ENCODE data around the gene PAX5. TPM values are rescaled to one million over a fixed set of nuclear protein-coding genes. Genes with fewer than 3 reads are reported as not detected.

The PAX5 gene
- polyA plus RNA-seq, 1 of the 3 experiments (the other 2 are of a cell fraction) = 0.05 TPM

- TF ChIP-seq IRF3 (IDR thresholded peaks at IDR 0.05; ENCODE audit: low read depth, low read length) (no peak), NRF1 (IDR thresholded peaks at IDR 0.05; ENCODE audit: low read depth, low read length) (no peak)
Observed at GRCh38 chr9:36996706-36997086, 37.4 kb downstream of the PAX5 start (continued).

- ChIA-PET POLR2A (interaction anchor here (0.7 kb wide), 1 partner anchor 8 kb away, joined by 3 read pairs; no protein-coding TSS in a partner anchor), CTCF (interaction anchor here (0.6 to 4.9 kb wide), 6 partner anchors 8 to 333 kb away, joined by 3 to 22 read pairs (median 3); no protein-coding TSS in a partner anchor)
- DNase-seq = peak; percentile 44
- Histone ChIP-seq H3K36me3 (replicated peaks in 1 of 2; ENCODE audit: control insufficient read depth in 1 of 2, insufficient read depth in 2 of 2, low read length in 1 of 2) (no peaks in the 10 kb centered on the region), H3K9me2 (no peaks in the 10 kb centered on the region), H3K9ac (no peak overlapping the region), H4K20me1 (ENCODE audit: insufficient read depth) (no peaks in the 10 kb centered on the region), H3K4me1 (ENCODE audit: control insufficient read depth in 1 of 2, insufficient read depth in 2 of 2, low read depth in 1 of 2, low read length in 1 of 2) (peaks cover 0 to 24% of the 10 kb centered on the region in 2 experiments; a peak in 3 of 4 replicates), H3K79me2 (ENCODE audit: insufficient read depth) (no peaks in the 10 kb centered on the region), H3K4me3 (ENCODE audit: low read depth in 2 of 2, low read length in 1 of 2) (no peak overlapping the region), H3K4me2 (no peak overlapping the region), H2AFZ (ENCODE audit: low read depth) (no peak overlapping the region), H3K27ac (ENCODE audit: low read depth in 2 of 2, low read length in 1 of 2) (no peak overlapping the region), H3K27me3 (ENCODE audit: insufficient read depth) (peaks cover 7% of the 10 kb centered on the region; the same call in 1 of the 2 replicates), H3K9me3 (no peaks in the 10 kb centered on the region), H3F3A (replicated peaks; ENCODE audit: insufficient read depth) (no peaks in the 10 kb centered on the region)
- WGBS (ENCODE audit: low lambda C conversion rate) = 56% methylated on average over 7 of the region's 16 CpGs
- TF ChIP-seq MEF2A (IDR thresholded peaks at IDR 0.05; ENCODE audit: borderline replicate concordance, low read depth) = no peak
- no peak for TF ChIP-seq FOSL2 (IDR thresholded peaks at IDR 0.05; ENCODE audit: borderline replicate concordance, low read depth)
- no peak for TF ChIP-seq MAX (IDR thresholded peaks at IDR 0.05; ENCODE audit: low read depth)
- TF ChIP-seq CHD2 (IDR thresholded peaks at IDR 0.05; ENCODE audit: low read length, partially characterized antibody) = no peak
- no peak for TF ChIP-seq ZBTB33 (IDR thresholded peaks at IDR 0.05; ENCODE audit: borderline replicate concordance, low read depth)
- no peak for TF ChIP-seq EZH2phosphoT487 (IDR thresholded peaks at IDR 0.05; ENCODE audit: borderline replicate concordance, low read depth)
- TF ChIP-seq RAD21 (IDR thresholded peaks at IDR 0.05; ENCODE audit: low read length) = peak; percentile 44; the same call in 1 of the 2 replicates
- no peak for TF ChIP-seq RFX5 (IDR thresholded peaks at IDR 0.05; ENCODE audit: low read length)
- no peak for TF ChIP-seq POLR2AphosphoS5 (IDR thresholded peaks at IDR 0.05; ENCODE audit: low read depth, low read length)
- TF ChIP-seq EP300 (IDR thresholded peaks at IDR 0.05; ENCODE audit: borderline replicate concordance in 1 of 2, low read depth in 1 of 2, low read length in 1 of 2) = no peak
- TF ChIP-seq CTCF (IDR thresholded peaks at IDR 0.05) = peak; percentile 52
- no peak for TF ChIP-seq TAF1 (IDR thresholded peaks at IDR 0.05; ENCODE audit: borderline replicate concordance, low read depth, low read length)
- no peak for TF ChIP-seq RCOR1 (IDR thresholded peaks at IDR 0.05; ENCODE audit: low read length)
- no peak for TF ChIP-seq JUND (IDR thresholded peaks at IDR 0.05)
- TF ChIP-seq GABPA (IDR thresholded peaks at IDR 0.05; ENCODE audit: low read depth) = no peak
- TF ChIP-seq SMC3 (IDR thresholded peaks at IDR 0.05; ENCODE audit: low read depth, low read length) = peak; percentile 23
- TF ChIP-seq MXI1 (IDR thresholded peaks at IDR 0.05; ENCODE audit: low read depth, low read length) = no peak
- no peak for TF ChIP-seq TCF12 (IDR thresholded peaks at IDR 0.05)
Observed at GRCh38 chr9:36995927-36996705, 38.0 kb downstream of the PAX5 start.
